Lung (tissue), 12 donors: ENCODE results near the gene SLC25A42. TPM values are rescaled to one million over a fixed set of nuclear protein-coding genes. Genes with fewer than 3 reads are reported as not detected.
"Not testable (repeated sequence)": the region's sequence is repeated elsewhere in the genome, so short reads cannot be mapped to it uniquely, and the experiment has no call there.

Source experiments
- ATAC-seq: fragments of 200-7000 bp; cut with Tn5 transposase; one replicate; pipeline ENCODE4 v1.9.1; 2020; ENCODE audit warnings: moderate number of reproducible peaks; ENCODE audit not compliant: insufficient read depth, low FRiP score
- DNase-seq, 3 donors: peaks; one replicate each; pipeline ENCODE4 v3.0.0-alpha.2; 2013 to 2017
- H3K27ac ChIP-seq, 2 donors: one replicate each; pipeline ENCODE4 v1.5.1; 2013; ENCODE audit warnings: mild to moderate bottlenecking in 2 of 2, moderate library complexity in 2 of 2, control low read depth in 1 of 2, inconsistent platforms in 1 of 2, low read depth in 1 of 2, low read length in 1 of 2
- H3K27me3 ChIP-seq, 3 donors: one replicate each; pipeline ENCODE4 v1.5.1; 2013; ENCODE audit warnings: low read length in 2 of 3; ENCODE audit not compliant: control insufficient read depth in 3 of 3, insufficient read depth in 3 of 3
- H3K36me3 ChIP-seq, 4 donors: one replicate each; pipeline ENCODE4 v1.5.1; 2013; ENCODE audit warnings: low read length in 4 of 4, mild to moderate bottlenecking in 1 of 4, moderate library complexity in 1 of 4; ENCODE audit not compliant: control insufficient read depth in 4 of 4, insufficient read depth in 4 of 4
- H3K4me1 ChIP-seq, 5 donors: one replicate each; pipeline ENCODE4 v1.5.1; 2013; ENCODE audit warnings: low read length in 5 of 5, mild to moderate bottlenecking in 2 of 5, moderate library complexity in 1 of 5; ENCODE audit not compliant: control insufficient read depth in 5 of 5, insufficient read depth in 5 of 5
- H3K4me3 ChIP-seq: one replicate; pipeline ENCODE4 v1.5.1; 2013; ENCODE audit warnings: mild to moderate bottlenecking, control low read depth, moderate library complexity
- H3K9ac ChIP-seq, 2 donors: one replicate each; pipeline ENCODE4 v1.5.1; 2013; ENCODE audit warnings: low read length in 2 of 2, control low read depth in 1 of 2; ENCODE audit not compliant: insufficient read depth in 1 of 2
- H3K9me3 ChIP-seq, 4 donors: one replicate each; pipeline ENCODE4 v1.5.1; 2013; ENCODE audit warnings: low read length in 3 of 4, mild to moderate bottlenecking in 1 of 4, moderate library complexity in 1 of 4; ENCODE audit not compliant: control insufficient read depth in 4 of 4, insufficient read depth in 3 of 4
- WGBS, 2 donors: extraction: QIAGEN DNeasy Blood & Tissue Kit; methylation state at CpG; one replicate each; pipeline ENCODE4 v1.1.7; 2013; 5-methylcytosine and 5-hydroxymethylcytosine counted together
- polyA plus RNA-seq, 2 donors: library from polyadenylated mRNA; stranded (reverse); fragments of 200-250 nt; gene quantifications; one replicate each; pipeline ENCODE4 v1.2.1, GENCODE V29; 2013
- total RNA-seq, 2 donors: library from RNA; depleted of rRNA in 1 of 2; stranded (reverse); fragments of >200 nt in 1 of 2; gene quantifications; one replicate each; pipeline ENCODE4 v1.2.1, GENCODE V29; 2014 to 2021
- TF ChIP-seq, protein P1 (sequence below): IDR thresholded peaks from 2 replicates; pipeline ENCODE4 v1.5.1; 2012; ENCODE audit warnings: mild to moderate bottlenecking; ENCODE audit errors: control extremely low read depth, extremely low read depth
- donor health status: control.
- donor health status: control.
- donor health status: Bipolar disorder and iron deficiency.
- donor health status: healthy.
- donor health status: DM: yes; HTN: yes; CAD: no.

Gene SLC25A42
- total and polyA plus RNA-seq, 4 donors: 5.8 to 10.1 (median 7.0) TPM

DNA sequence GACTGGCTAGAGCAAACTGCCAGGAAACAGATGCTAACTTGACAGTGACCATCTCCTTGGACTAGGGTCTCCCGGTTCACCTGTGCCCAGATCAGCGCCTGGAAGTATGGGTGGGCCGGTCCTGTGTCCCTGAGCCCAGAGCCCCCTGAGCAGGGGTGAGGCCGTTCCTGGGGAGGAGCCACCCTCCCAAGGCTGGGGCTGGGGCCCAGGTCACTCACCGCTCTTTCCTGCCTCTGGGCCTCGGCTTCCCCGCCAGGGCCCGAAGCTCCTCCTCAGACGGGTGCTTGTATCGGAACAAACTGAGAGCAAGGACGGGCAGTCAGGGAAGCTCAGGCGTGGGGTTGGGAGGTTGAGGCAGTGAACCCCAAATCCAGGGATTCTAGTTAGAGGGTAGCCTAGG lies 69.1 kb downstream of the SLC25A42 start:
- Histone ChIP-seq H3K4me3 (no peak overlapping the region), H3K9ac (no peak overlapping the region), H3K27me3 (no peaks in the 10 kb centered on the region), H3K27ac (no peak overlapping the region), H3K4me1 (peaks cover 0 to 7% (median 2%) of the 10 kb centered on the region in 5 donors), H3K9me3 (peaks cover 0 to 12% (median 4%) of the 10 kb centered on the region in 4 donors), H3K36me3 (peaks cover 0 to 4% (median under 1%) of the 10 kb centered on the region in 4 donors)
- DNase-seq (no peak), ATAC-seq (no peak)
- WGBS, 2 donors: 97 to 98% methylated on average over 12 of the region's 12 CpGs
- TF ChIP-seq, protein P1, sequence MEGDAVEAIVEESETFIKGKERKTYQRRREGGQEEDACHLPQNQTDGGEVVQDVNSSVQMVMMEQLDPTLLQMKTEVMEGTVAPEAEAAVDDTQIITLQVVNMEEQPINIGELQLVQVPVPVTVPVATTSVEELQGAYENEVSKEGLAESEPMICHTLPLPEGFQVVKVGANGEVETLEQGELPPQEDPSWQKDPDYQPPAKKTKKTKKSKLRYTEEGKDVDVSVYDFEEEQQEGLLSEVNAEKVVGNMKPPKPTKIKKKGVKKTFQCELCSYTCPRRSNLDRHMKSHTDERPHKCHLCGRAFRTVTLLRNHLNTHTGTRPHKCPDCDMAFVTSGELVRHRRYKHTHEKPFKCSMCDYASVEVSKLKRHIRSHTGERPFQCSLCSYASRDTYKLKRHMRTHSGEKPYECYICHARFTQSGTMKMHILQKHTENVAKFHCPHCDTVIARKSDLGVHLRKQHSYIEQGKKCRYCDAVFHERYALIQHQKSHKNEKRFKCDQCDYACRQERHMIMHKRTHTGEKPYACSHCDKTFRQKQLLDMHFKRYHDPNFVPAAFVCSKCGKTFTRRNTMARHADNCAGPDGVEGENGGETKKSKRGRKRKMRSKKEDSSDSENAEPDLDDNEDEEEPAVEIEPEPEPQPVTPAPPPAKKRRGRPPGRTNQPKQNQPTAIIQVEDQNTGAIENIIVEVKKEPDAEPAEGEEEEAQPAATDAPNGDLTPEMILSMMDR: no peak

DNA sequence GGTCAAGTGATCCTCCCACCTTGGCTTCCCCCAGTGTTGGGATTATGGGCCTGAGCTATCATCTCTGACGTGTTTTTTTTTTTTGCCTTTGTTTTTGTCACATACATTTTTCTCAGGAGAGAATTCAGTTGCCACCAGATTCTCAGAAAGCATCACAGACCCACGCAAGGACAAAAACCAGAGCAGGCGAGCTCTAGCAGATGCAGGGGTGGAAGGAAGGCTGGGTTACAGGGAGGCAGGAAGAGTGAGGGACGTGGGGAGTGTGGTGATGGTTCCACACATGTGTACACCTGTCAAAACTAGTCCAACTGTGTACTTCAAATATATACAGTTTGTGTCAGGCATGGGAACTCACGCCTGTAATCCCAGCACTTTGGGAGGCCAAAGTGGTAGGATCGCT lies 70.2 kb downstream of the SLC25A42 start:
- WGBS, 2 donors: 90 to 91% methylated on average over 6 of the region's 6 CpGs
- peaks cover 0 to 4% (median under 1%) of the 10 kb centered on the region in 4 donors for H3K36me3 ChIP-seq
- H3K27me3 ChIP-seq: no peaks in the 10 kb centered on the region
- H3K9me3 ChIP-seq: peaks cover 0 to 12% (median 4%) of the 10 kb centered on the region in 4 donors
- DNase-seq (no peak), ATAC-seq (no peak)
- no peak overlapping the region for H3K27ac ChIP-seq
- H3K4me1 ChIP-seq: peaks cover 0 to 7% (median 2%) of the 10 kb centered on the region in 5 donors
- no peak overlapping the region for H3K9ac ChIP-seq
- H3K4me3 ChIP-seq: no peak overlapping the region
- TF ChIP-seq, protein P1: no peak

DNA sequence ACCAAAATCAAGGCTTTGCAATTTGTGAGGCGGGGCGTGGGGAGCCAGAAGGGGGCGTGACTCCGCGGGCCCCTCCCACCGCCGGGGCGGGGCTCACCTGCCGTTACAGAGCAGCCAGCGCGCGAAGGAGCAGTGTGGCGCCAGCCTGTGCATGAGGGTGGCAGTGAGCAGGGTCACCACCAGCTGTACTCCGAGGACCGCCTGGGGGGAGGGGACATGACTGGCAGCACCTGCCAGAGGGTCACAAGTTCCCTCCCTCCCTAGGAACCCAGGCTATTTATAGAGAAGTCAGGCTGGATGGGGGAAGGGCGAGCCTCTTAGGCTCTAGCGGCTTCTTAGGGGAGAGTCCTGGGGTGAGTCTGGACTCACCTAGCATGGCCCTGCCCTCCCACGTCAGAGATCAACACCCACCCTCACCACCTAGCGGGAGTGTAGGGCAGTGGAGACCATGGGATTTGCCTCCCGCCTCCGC lies 70.9 kb downstream of the SLC25A42 start:
- DNase-seq (peak; percentile 39 to 53 (median 47)), ATAC-seq (no peak)
- H3K27ac ChIP-seq: no peak overlapping the region
- TF ChIP-seq, protein P1: no peak
- peaks cover 0 to 7% (median 2%) of the 10 kb centered on the region in 5 donors for H3K4me1 ChIP-seq
- peaks cover 0 to 4% (median 0%) of the 10 kb centered on the region in 4 donors for H3K36me3 ChIP-seq
- H3K27me3 ChIP-seq: no peaks in the 10 kb centered on the region
- 27 to 38% methylated on average over 21 of the region's 21 CpGs for WGBS, 2 donors
- H3K9ac ChIP-seq: no peak overlapping the region
- H3K4me3 ChIP-seq: no peak overlapping the region
- peaks cover 0 to 12% (median 4%) of the 10 kb centered on the region in 4 donors for H3K9me3 ChIP-seq

DNA sequence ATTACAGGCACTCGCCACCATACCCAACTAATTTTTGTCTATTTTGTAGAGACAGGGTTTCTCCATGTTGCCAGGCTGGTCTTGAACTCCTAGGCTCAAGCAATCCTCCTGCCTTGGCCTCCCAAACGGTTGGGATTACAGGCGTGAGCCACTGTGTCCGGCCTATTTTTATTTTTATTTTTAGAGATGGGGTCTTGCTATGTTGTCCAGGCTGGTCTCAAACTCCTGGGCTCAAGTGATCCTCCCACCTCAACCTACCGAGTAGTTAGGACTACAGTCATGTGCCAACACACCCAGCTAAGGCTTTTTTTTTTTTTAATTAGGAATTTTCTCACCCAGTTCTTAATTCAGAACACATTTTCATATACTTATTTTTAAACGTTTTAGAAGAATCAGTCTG lies 71.9 kb downstream of the SLC25A42 start:
- H3K27ac ChIP-seq, H3K27me3 ChIP-seq, H3K36me3 ChIP-seq, ATAC-seq, H3K4me1 ChIP-seq, H3K9ac ChIP-seq, H3K4me3 ChIP-seq, DNase-seq: not testable (repeated sequence)
- peaks cover 0 to 12% (median 4%) of the 10 kb centered on the region in 4 donors for H3K9me3 ChIP-seq
- 91% methylated on average over 6 of the region's 6 CpGs for WGBS, 2 donors
